ENCODE data around the gene FMR1NB.

GRCh38 chrX:148037020-148037419 is 55.9 kb downstream of the FMR1NB start:
- TF ChIP-seq CTCF (conservative IDR thresholded peaks at IDR 0.05; ENCODE audit: low read length) (no peak), EZH2phosphoT487 (IDR thresholded peaks at IDR 0.05; ENCODE audit: borderline replicate concordance) (no peak)
